Activated naive CD8-positive, alpha-beta T cell treated with anti-CD3 and anti-CD28 coated beads for 36 hours (primary cell): ENCODE results near the gene UBE2R2. TPM values are rescaled to one million over a fixed set of nuclear protein-coding genes. Genes with fewer than 3 reads are reported as not detected.
"Not testable (repeated sequence)": the region's sequence is repeated elsewhere in the genome, so short reads cannot be mapped to it uniquely, and the experiment has no call there.

Experiments
- DNase-seq: peaks from one replicate; pipeline ENCODE4 v3.0.0; 2021
- H3K27ac Mint-ChIP-seq: one replicate; pipeline ENCODE4 v1.8.0; 2022; ENCODE audit warnings: mild to moderate bottlenecking, moderate library complexity, mixed read lengths
- H3K27me3 Mint-ChIP-seq: one replicate; pipeline ENCODE4 v1.8.0; 2022; ENCODE audit warnings: mild to moderate bottlenecking, mixed read lengths
- H3K36me3 Mint-ChIP-seq: one replicate; pipeline ENCODE4 v1.8.0; 2021; ENCODE audit warnings: mild to moderate bottlenecking, mixed read lengths
- H3K4me1 Mint-ChIP-seq: one replicate; pipeline ENCODE4 v1.8.0; 2021; ENCODE audit warnings: mixed read lengths
- H3K4me3 Mint-ChIP-seq: one replicate; pipeline ENCODE4 v1.8.0; 2022; ENCODE audit warnings: mild to moderate bottlenecking, moderate library complexity, mixed read lengths
- H3K9me3 Mint-ChIP-seq: one replicate; pipeline ENCODE4 v1.8.0; 2022; ENCODE audit warnings: mixed read lengths
- total RNA-seq, 2 experiments: library from RNA; stranded (reverse); gene quantifications; one replicate each; pipeline ENCODE4 v1.2.3, GENCODE V29; 2021

Gene UBE2R2
- total RNA-seq, 2 experiments from 2014 or later = 34.5 to 36.2 TPM

DNA sequence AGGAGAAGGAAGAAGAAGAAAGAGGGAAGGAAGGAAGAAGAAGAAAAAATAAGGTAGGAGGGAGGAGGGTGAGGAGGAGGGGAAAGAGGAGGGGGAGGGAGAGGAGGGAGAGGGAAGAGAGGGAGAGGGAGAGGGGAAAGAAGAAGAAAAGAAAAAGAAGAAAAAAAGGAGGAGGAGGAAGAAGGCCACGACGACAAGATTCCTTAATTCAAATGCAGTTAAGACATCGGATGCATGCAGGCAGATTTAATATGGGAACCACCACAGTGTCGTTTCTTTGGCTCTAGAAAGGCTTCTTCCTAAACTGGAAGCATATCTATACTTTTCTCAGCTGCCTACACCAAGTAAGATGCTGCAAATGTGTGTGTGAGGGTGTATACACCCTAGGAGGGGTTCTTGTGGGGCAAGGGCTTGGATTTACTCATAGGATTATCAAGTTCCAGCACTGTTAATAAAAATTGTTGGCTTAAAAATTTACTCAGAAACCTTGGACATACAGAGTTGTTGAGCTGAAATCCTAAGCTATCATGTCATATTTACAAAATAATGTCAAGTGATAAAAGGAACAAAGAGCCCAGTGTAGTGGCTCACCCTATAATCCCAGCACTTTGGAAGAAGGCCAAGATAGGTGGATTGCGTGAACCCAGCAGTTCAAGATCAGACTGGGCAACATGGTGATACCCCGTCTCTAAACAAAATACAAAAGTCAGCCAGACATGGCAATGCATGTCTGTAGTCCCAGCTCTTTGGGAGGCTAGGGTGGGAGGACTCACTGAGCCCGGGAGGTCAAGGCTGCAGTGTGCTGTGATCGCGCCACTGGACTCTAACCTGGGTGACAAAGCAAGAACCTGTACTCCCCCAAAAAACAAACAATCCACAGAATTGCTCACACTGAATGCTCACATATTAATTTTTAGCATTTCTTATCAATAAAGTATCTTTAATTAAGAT is 123.2 kb downstream of the UBE2R2 start:
- Mint-ChIP-seq H3K4me1 (no peaks in the 10 kb centered on the region), H3K4me3 (no peak overlapping the region), H3K36me3 (peaks cover 32% of the 10 kb centered on the region), H3K9me3 (no peaks in the 10 kb centered on the region), H3K27ac (no peak overlapping the region), H3K27me3 (no peaks in the 10 kb centered on the region)
- DNase-seq = no peak

DNA sequence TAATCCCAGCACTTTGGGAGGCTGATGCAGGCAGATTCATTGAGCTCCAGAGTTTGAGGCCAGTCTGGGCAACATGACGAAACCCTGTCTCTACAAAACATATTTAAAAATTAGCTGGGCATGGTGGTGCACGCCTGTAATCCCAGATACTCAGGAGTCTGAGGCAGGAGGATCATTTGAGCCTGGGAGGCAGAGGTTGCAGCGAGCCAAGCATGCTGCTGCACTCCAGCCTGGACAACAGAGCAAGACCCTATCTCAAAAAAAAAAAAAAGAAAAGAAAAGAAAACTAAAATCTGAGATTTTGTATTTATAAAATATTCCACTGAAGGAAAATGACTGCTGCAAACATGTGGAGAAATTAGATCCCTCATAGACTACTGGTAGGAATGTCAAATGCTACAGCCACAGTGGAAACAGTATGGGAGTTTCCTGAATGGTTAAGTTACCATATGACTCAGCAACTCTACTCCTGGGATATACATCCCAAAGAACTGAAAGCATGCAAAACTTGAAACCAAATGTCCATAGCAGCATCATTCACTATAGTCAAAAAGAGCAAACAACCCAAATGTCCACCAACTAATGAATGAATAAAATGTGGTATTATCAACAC is 125.6 kb downstream of the UBE2R2 start:
- DNase-seq = no peak
- H3K36me3 Mint-ChIP-seq = peaks cover 39% of the 10 kb centered on the region
- H3K9me3 Mint-ChIP-seq = no peaks in the 10 kb centered on the region
- no peak overlapping the region for H3K4me3 Mint-ChIP-seq
- H3K4me1 Mint-ChIP-seq = no peaks in the 10 kb centered on the region
- H3K27me3 Mint-ChIP-seq = no peaks in the 10 kb centered on the region
- H3K27ac Mint-ChIP-seq = no peak overlapping the region

DNA sequence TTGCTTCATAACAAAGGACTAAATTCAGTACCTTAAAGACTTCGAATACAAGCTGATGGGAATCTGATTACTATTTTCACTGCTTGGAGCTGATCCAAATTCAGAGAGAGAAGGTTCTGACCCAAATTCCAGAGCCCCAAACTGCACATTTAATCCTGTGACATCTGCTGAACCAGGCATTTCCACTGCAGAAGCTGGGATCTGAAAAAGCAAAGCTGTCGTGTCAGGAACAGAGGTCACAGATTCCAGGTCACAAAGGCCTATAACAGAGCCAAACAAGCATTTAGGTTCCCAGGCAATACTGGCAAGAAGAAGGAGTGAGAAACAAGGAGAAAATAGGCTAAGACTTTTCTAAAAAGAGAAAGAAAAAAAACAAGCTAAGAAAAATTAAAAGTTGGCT is 126.4 kb downstream of the UBE2R2 start:
- H3K9me3 Mint-ChIP-seq = no peaks in the 10 kb centered on the region

DNA sequence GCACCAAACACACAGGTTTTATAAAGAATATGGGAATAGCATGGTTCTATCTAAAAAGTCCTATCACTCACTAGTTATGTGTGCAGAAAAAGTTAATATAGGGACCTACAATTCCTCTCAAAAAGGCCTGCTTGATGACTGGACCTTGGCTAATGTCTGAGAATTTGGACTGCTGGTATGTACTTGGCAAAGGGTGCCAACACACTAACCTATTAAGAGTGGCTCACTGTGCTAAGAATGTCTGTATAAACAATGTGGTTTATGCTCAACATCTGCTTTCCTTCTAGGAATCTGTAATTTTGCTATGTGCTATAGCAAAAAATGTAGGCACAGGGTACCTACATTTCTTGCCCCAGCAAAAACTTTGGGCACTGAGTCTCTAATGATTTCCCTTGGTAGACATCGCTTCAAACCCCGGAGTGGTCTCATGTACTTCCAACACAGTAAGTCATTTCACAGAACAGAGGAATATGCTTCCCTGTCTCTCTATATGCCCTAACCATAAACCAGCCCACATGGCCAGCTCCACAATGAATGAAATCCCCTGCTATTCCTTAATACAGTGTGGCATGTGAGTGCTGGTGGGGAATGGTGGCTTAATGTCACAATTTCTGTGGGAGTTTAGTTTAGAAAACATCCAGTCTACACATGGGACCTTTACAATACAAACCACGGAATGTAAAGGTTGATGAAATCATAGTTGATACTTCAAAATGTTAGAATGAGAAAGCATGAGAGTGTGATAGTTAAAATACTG is 130.0 kb downstream of the UBE2R2 start:
- no peak for DNase-seq
- Mint-ChIP-seq H3K27me3 (no peaks in the 10 kb centered on the region), H3K4me1 (no peaks in the 10 kb centered on the region), H3K9me3 (no peaks in the 10 kb centered on the region), H3K4me3 (no peak overlapping the region), H3K36me3 (peaks cover 35% of the 10 kb centered on the region), H3K27ac (no peak overlapping the region)

More for the DNA sequence above, 126.4 kb downstream of the UBE2R2 start:
- Mint-ChIP-seq H3K4me1 (no peaks in the 10 kb centered on the region), H3K4me3 (no peak overlapping the region), H3K27ac (no peak overlapping the region), H3K36me3 (peaks cover 39% of the 10 kb centered on the region), H3K27me3 (no peaks in the 10 kb centered on the region)
- no peak for DNase-seq

GRCh38 chr9:33950371-33950770 is 133.4 kb downstream of the UBE2R2 start:
- H3K27me3 Mint-ChIP-seq = no peaks in the 10 kb centered on the region
- no peaks in the 10 kb centered on the region for H3K4me1 Mint-ChIP-seq
- no peak overlapping the region for H3K4me3 Mint-ChIP-seq
- no peak for DNase-seq
- H3K27ac Mint-ChIP-seq = no peak overlapping the region
- H3K9me3 Mint-ChIP-seq = no peaks in the 10 kb centered on the region
- peaks cover 44% of the 10 kb centered on the region for H3K36me3 Mint-ChIP-seq

DNA sequence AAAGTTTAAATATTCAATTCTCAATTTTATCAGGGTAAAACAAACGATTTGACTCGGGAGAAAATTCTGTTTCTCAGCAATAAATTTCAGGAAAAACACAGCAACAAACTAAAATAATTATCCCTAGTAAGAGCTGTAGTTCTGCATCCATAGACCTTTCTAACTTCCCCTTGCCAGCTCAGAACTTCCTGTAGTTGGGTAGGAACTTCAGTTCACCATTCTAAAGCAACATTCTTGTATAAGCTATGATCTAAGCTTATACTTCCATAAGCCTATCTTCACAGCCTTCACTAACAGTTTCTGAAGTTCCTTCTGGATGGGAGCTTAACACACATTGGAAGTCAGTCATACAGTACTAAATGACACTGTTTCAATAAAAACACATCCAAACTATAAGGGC is 135.1 kb downstream of the UBE2R2 start:
- Mint-ChIP-seq H3K27me3 (no peaks in the 10 kb centered on the region), H3K36me3 (peaks cover 39% of the 10 kb centered on the region), H3K4me1 (no peaks in the 10 kb centered on the region), H3K9me3 (no peaks in the 10 kb centered on the region), H3K4me3 (no peak overlapping the region), H3K27ac (no peak overlapping the region)
- no peak for DNase-seq

DNA sequence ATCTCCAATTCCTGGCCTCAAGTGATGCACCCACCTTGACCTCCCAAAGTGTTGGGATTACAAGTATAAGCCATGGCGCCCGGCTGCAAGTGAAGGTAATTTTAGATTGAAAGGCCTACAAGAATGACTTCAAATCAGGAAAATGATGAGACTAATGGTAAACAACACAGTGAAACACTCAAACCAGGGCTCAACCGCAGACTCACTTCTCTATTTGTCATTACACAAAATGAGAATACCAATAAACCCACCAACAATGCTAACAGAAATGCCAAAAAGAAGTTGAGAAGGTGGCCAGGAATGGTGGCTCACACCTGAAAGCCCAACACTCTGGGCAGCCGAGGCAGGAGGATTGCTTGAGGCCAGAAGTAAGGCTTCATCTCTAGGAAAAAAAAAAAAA is 139.6 kb downstream of the UBE2R2 start:
- peaks cover 27% of the 10 kb centered on the region for H3K36me3 Mint-ChIP-seq
- no peak overlapping the region for H3K27ac Mint-ChIP-seq
- H3K9me3 Mint-ChIP-seq = no peaks in the 10 kb centered on the region
- H3K4me1 Mint-ChIP-seq = no peaks in the 10 kb centered on the region
- no peak overlapping the region for H3K4me3 Mint-ChIP-seq
- DNase-seq = no peak
- no peaks in the 10 kb centered on the region for H3K27me3 Mint-ChIP-seq

DNA sequence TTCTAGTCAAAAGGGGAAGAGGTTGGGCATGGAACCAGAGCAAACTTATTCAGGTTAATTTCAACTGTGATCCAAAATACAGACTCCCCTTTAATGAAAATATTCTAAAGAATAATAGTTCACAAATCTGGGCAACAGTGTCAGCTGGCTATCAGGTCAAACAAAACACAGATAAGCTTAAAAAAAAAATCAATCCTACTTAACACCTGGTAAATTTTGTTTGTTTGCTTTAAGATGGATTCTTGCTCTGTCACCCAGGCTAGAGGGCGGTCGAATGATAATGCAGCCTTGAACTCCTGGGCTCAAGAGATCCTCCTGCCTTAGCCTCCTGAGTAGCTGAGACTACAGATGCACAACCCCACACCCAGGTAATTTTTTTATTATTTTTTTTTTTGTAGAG is 142.8 kb downstream of the UBE2R2 start:
- H3K27me3 Mint-ChIP-seq = no peaks in the 10 kb centered on the region
- no peak for DNase-seq
- no peak overlapping the region for H3K4me3 Mint-ChIP-seq
- peaks cover 5% of the 10 kb centered on the region for H3K4me1 Mint-ChIP-seq
- H3K36me3 Mint-ChIP-seq = peaks cover 18% of the 10 kb centered on the region
- H3K27ac Mint-ChIP-seq = no peak overlapping the region
- no peaks in the 10 kb centered on the region for H3K9me3 Mint-ChIP-seq

DNA sequence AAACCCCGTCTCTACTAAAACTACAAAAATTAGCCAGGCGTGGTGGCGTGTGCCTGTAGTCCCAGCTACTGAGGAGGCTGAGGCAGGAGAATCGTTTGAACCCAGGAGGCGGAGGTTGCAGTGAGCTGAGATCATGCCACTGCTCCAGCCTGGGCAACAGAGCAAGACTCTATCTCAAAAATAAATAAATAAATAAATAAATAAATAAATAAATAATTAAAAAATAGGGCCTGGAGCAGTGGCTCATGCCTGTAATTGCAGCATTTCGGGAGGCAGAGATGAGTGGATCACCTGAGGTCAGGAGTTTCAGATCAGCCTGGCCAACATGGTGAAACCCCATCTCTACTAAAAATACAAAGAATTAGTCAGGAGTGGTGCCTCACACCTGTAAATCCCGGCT is 145.5 kb downstream of the UBE2R2 start:
- H3K36me3 Mint-ChIP-seq = peaks cover 15% of the 10 kb centered on the region
- H3K4me3 Mint-ChIP-seq, H3K27me3 Mint-ChIP-seq, H3K9me3 Mint-ChIP-seq, DNase-seq, H3K4me1 Mint-ChIP-seq, H3K27ac Mint-ChIP-seq: not testable (repeated sequence)

- DNase-seq = no peak
- Mint-ChIP-seq H3K27me3 (no peaks in the 10 kb centered on the region), H3K9me3 (no peaks in the 10 kb centered on the region), H3K4me1 (peaks cover 5% of the 10 kb centered on the region), H3K4me3 (no peak overlapping the region), H3K36me3 (peaks cover 18% of the 10 kb centered on the region), H3K27ac (no peak overlapping the region)
These were observed 147.3 kb downstream of the UBE2R2 start for GRCh38 chr9:33964086-33964768.

Other genes starting within 250 kb of the UBE2R2 start
- gene PRSS3, start 21.6 kb upstream of the UBE2R2 start, total RNA-seq = not detected
- gene UBAP2, start 231.7 kb downstream of the UBE2R2 start, total RNA-seq = 10 to 100 TPM; 51.5 to 54.4 TPM